H1 (cell line): ENCODE results near the gene SLIT3.

ENCODE experiments used
- BRCA1 ChIP-seq: IDR thresholded peaks from 2 replicates; pipeline ENCODE4 v1.6.1; 2012; ENCODE audit warnings: low read depth, low read length, improper control_type of control experiment
- CHD2 ChIP-seq: IDR thresholded peaks from 2 replicates; pipeline ENCODE4 v1.6.1; 2012; ENCODE audit warnings: low read length, improper control_type of control experiment
- GTF2F1 ChIP-seq: IDR thresholded peaks from 2 replicates; pipeline ENCODE4 v1.6.1; 2012; ENCODE audit warnings: low read depth, low read length, improper control_type of control experiment, borderline replicate concordance
- HDAC6 ChIP-seq: IDR thresholded peaks from one replicate; pipeline ENCODE4 v1.7.1; 2012; ENCODE audit warnings: low read depth, mild to moderate bottlenecking, inconsistent platforms, low read length, moderate library complexity
- JUN ChIP-seq: IDR thresholded peaks from 2 replicates; pipeline ENCODE4 v1.6.1; 2011; ENCODE audit warnings: low read depth, mild to moderate bottlenecking, improper control_type of control experiment, low read length
- KDM1A ChIP-seq: fragments of 200-600, 300-600 bp; sonication (generic); IDR thresholded peaks from 2 replicates; pipeline ENCODE4 v1.7.1; 2016; ENCODE audit warnings: mild to moderate bottlenecking, low read length, borderline replicate concordance
- POLR2A ChIP-seq, 2 experiments: IDR thresholded peaks; 1 replicate in 1 of 2; 2 replicates in 1 of 2; pipeline ENCODE4 v1.6.1; 2011; ENCODE audit warnings: low read depth in 2 of 2, low read length in 2 of 2, mild to moderate bottlenecking in 2 of 2; ENCODE audit errors: control extremely low read depth in 1 of 2
- POLR2AphosphoS5 ChIP-seq: IDR thresholded peaks from 2 replicates; pipeline ENCODE4 v1.6.1; 2011; ENCODE audit warnings: low read depth, low read length
- RAD21 ChIP-seq, 2 experiments: IDR thresholded peaks in 1 of 2; conservative IDR thresholded peaks in 1 of 2; 2 replicates each; pipeline ENCODE4 v1.6.1; 2011; ENCODE audit warnings: low read depth in 2 of 2, low read length in 2 of 2, improper control_type of control experiment in 1 of 2, inconsistent platforms in 1 of 2, mild to moderate bottlenecking in 1 of 2, moderate library complexity in 1 of 2
- SIX5 ChIP-seq: IDR thresholded peaks from 2 replicates; pipeline ENCODE4 v1.6.1; 2011; ENCODE audit warnings: mild to moderate bottlenecking, low read depth, low read length
- TF ChIP-seq, protein P1 (sequence below), 3 experiments: IDR thresholded peaks; 1 replicate in 2 of 3; 2 replicates in 1 of 3; pipeline versions ENCODE4 v1.5.1 to v1.6.1; 2011; ENCODE audit warnings: low read length in 3 of 3, mild to moderate bottlenecking in 3 of 3, inconsistent platforms in 2 of 3, low read depth in 1 of 3, moderate library complexity in 1 of 3; ENCODE audit not compliant: insufficient read depth in 1 of 3; ENCODE audit errors: control extremely low read depth in 1 of 3

GRCh38 chr5:168620807-168621206, 680.1 kb downstream of the SLIT3 start:
- TF ChIP-seq, protein P1, sequence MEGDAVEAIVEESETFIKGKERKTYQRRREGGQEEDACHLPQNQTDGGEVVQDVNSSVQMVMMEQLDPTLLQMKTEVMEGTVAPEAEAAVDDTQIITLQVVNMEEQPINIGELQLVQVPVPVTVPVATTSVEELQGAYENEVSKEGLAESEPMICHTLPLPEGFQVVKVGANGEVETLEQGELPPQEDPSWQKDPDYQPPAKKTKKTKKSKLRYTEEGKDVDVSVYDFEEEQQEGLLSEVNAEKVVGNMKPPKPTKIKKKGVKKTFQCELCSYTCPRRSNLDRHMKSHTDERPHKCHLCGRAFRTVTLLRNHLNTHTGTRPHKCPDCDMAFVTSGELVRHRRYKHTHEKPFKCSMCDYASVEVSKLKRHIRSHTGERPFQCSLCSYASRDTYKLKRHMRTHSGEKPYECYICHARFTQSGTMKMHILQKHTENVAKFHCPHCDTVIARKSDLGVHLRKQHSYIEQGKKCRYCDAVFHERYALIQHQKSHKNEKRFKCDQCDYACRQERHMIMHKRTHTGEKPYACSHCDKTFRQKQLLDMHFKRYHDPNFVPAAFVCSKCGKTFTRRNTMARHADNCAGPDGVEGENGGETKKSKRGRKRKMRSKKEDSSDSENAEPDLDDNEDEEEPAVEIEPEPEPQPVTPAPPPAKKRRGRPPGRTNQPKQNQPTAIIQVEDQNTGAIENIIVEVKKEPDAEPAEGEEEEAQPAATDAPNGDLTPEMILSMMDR (IDR thresholded peaks at IDR 0.05; ENCODE audit: control extremely low read depth in 1 of 3, insufficient read depth in 1 of 3, low read depth in 1 of 3, low read length in 3 of 3): no peak
- TF ChIP-seq KDM1A (0 out of 2 replicates have a peak, but pooled peaks have one; percentile 12), CHD2 (no peak), JUN (no peak), GTF2F1 (no peak), BRCA1 (no peak), HDAC6 (no peak), SIX5 (no peak), POLR2AphosphoS5 (no peak), POLR2A (IDR thresholded peaks at IDR 0.05; ENCODE audit: control extremely low read depth in 1 of 2, low read depth in 2 of 2, low read length in 2 of 2) (no peak), RAD21 (IDR thresholded peaks at IDR 0.05 in 1 of 2, conservative IDR thresholded peaks at IDR 0.05 in 1 of 2; ENCODE audit: low read depth in 2 of 2, low read length in 2 of 2) (no peak)
